RWPE1 (cell line): ENCODE results near the gene ABHD2.
A peak's percentile ranks its signal among the peaks of the same experiment; 100 is the strongest.

ENCODE experiments used
- CTCF ChIA-PET: fragments of 350-600 bp; sonication (Branson Sonifier 250); formaldehyde crosslinking; extraction: SDS; loops from one replicate; lab custom pipeline; 2021; lab: Yijun Ruan, JAX
- POLR2A ChIA-PET: fragments of 400-600 bp; formaldehyde crosslinking; extraction: SDS; loops from one replicate; lab custom pipeline; 2020; ENCODE audit warnings: antibody characterized with exemption; ENCODE audit not compliant: low non-redundant PET; lab: Yijun Ruan, JAX
- DNase-seq: peaks from one replicate; pipeline ENCODE4 v3.0.0; 2012; ENCODE audit warnings: low spot score
- H3K27ac ChIP-seq: fragments of 450-650 bp; 2 replicates; pipeline ENCODE4 v1.5.1; 2017
- TF ChIP-seq, protein P1 (sequence below): fragments of 450-650 bp; conservative IDR thresholded peaks from 2 replicates; pipeline ENCODE4 v1.5.1; 2017; ENCODE audit warnings: low read depth, mild to moderate bottlenecking

Gene ABHD2

DNA sequence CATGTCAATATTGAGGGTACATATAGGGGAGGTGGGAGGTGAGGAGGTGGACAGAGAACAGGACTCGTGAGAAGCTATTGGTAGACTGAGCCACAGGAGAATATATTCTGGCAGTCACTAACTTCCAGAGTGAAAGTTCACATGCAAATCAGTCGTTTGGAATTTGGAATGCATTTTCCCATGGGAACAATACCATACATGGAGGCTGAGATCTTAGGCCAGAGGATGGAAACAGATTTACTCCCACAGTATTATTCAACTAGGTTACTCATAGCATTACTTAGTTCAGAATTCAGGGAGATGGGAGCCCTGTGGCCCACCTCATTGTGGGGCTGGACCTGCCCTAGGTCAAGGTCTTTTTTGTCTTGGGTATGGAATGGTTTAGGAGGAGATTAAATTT, 36.4 kb upstream of the ABHD2 start:
- H3K27ac ChIP-seq = no peak overlapping the region

GRCh38 chr15:89052474-89052873, 35.8 kb upstream of the ABHD2 start:
- TF ChIP-seq, protein P1, sequence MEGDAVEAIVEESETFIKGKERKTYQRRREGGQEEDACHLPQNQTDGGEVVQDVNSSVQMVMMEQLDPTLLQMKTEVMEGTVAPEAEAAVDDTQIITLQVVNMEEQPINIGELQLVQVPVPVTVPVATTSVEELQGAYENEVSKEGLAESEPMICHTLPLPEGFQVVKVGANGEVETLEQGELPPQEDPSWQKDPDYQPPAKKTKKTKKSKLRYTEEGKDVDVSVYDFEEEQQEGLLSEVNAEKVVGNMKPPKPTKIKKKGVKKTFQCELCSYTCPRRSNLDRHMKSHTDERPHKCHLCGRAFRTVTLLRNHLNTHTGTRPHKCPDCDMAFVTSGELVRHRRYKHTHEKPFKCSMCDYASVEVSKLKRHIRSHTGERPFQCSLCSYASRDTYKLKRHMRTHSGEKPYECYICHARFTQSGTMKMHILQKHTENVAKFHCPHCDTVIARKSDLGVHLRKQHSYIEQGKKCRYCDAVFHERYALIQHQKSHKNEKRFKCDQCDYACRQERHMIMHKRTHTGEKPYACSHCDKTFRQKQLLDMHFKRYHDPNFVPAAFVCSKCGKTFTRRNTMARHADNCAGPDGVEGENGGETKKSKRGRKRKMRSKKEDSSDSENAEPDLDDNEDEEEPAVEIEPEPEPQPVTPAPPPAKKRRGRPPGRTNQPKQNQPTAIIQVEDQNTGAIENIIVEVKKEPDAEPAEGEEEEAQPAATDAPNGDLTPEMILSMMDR = no peak
- H3K27ac ChIP-seq = no peak overlapping the region
- DNase-seq = no peak
- ChIA-PET CTCF (interaction anchor here (0.6 kb wide), 1 partner anchor 126 kb away, joined by 3 read pairs; no protein-coding TSS in a partner anchor), POLR2A (no interaction called here)

More for the DNA sequence above, 36.4 kb upstream of the ABHD2 start:
- ChIA-PET CTCF (no interaction called here), POLR2A (no interaction called here)
- DNase-seq = no peak
- TF ChIP-seq, protein P1 = no peak

- DNase-seq = no peak
- POLR2A ChIA-PET = no interaction called here
- TF ChIP-seq, protein P1 = no peak
- CTCF ChIA-PET = interaction anchor here (0.5 kb wide), 1 partner anchor 21 kb away, joined by 3 read pairs; no protein-coding TSS in a partner anchor
- H3K27ac ChIP-seq = no peak overlapping the region
Measured at GRCh38 chr15:89054873-89055272, 33.4 kb upstream of the ABHD2 start.

- H3K27ac ChIP-seq = no peak overlapping the region
- DNase-seq = peak; percentile 88
- ChIA-PET CTCF (interaction anchor here (0.5 to 3.8 kb wide), 37 partner anchors 11 to 1662 kb away, joined by 3 to 37 read pairs (median 4); no protein-coding TSS in a partner anchor), POLR2A (no interaction called here)
- TF ChIP-seq, protein P1 = peak; percentile 99
Measured at GRCh38 chr15:89057506-89058133, 30.6 kb upstream of the ABHD2 start.

DNA sequence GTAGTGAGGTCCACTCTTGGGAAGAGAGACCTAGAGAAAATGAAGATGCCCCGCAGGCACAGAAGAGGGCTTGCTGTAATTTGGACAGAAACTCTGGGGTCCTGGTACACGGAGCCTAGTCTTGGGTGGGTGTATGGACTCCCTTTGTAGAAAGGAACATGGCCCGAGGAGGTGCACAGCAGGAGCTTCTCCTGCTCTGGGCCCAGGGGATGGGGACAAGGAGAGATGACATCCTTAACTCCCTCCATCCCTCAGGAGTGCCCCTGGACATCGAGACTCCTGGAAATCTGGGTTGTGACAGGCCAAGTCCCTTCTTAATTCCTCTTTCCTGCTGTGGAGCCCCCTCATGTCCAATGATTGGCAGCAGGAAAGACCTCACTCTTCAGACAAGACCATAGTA, 29.9 kb upstream of the ABHD2 start:
- DNase-seq = no peak
- POLR2A ChIA-PET = no interaction called here
- H3K27ac ChIP-seq = no peak overlapping the region
- TF ChIP-seq, protein P1 = no peak
- CTCF ChIA-PET = interaction anchor here (0.7 to 3.8 kb wide), 16 partner anchors 17 to 214 kb away, joined by 3 to 37 read pairs (median 4); no protein-coding TSS in a partner anchor

- POLR2A ChIA-PET = no interaction called here
- no peak overlapping the region for H3K27ac ChIP-seq
- TF ChIP-seq, protein P1 = no peak
- CTCF ChIA-PET = interaction anchor here (1.4 to 3.8 kb wide), 3 partner anchors 32 to 119 kb away, joined by 7 to 37 read pairs (median 32); no protein-coding TSS in a partner anchor
- no peak for DNase-seq
Measured at GRCh38 chr15:89058876-89059405, 29.3 kb upstream of the ABHD2 start.
